Stimulated activated CD4-positive, alpha-beta T cell treated with anti-CD3 and anti-CD28 coated beads, Interleukin-12 subunit alpha, Interleukin-12 subunit beta, amount 100 ng/mL, for 24 hours (primary cell): ENCODE results near the gene PRR19.
"Not testable (repeated sequence)": the region's sequence is repeated elsewhere in the genome, so short reads cannot be mapped to it uniquely, and the experiment has no call there.

Source experiments
- DNase-seq, 2 experiments: peaks; one replicate each; pipeline ENCODE4 v3.0.0-alpha.2; 2020; ENCODE audit warnings: low read depth in 2 of 2

The PRR19 gene

GRCh38 chr19:42301646-42302203 is at the start of gene PRR19:
TSS of gene PRR19 (plus strand) at chr19:42302132. CDS start at chr19:42309585, 7,453 bp downstream.
- no peak for DNase-seq

GRCh38 chr19:42252365-42253244 is 49.3 kb upstream of the PRR19 start:
- no peak for DNase-seq

GRCh38 chr19:42253245-42254088 is 48.5 kb upstream of the PRR19 start:
- peak in 1 of 2 experiments; percentile 67 for DNase-seq

- DNase-seq, result peak; percentile 55 to 69
Measured at GRCh38 chr19:42254089-42254849, 47.7 kb upstream of the PRR19 start.

GRCh38 chr19:42254850-42255765 is 46.8 kb upstream of the PRR19 start, which contains the start of gene ERF:
TSS of gene ERF (minus strand) at chr19:42255128. CDS start at chr19:42254999, 129 bp downstream.
- DNase-seq, result peak; percentile 86 to 87

- no peak for DNase-seq
Measured at GRCh38 chr19:42255766-42256745, 45.9 kb upstream of the PRR19 start.

- DNase-seq, result not testable (repeated sequence)
Measured at GRCh38 chr19:42257842-42258241, 44.1 kb upstream of the PRR19 start.

- no peak for DNase-seq
Measured at GRCh38 chr19:42261763-42262162, 40.2 kb upstream of the PRR19 start.

GRCh38 chr19:42266105-42266504 is 35.8 kb upstream of the PRR19 start:
- DNase-seq, result not testable (repeated sequence)

- DNase-seq, result not testable (repeated sequence)
Measured at GRCh38 chr19:42266928-42267603, 34.9 kb upstream of the PRR19 start.

- DNase-seq, result no peak
Measured at GRCh38 chr19:42267644-42268141, 34.2 kb upstream of the PRR19 start.

- DNase-seq, result peak; percentile 95 to 97
Measured at GRCh38 chr19:42268142-42268703, 33.7 kb upstream of the PRR19 start.

GRCh38 chr19:42268704-42269477 is 33.0 kb upstream of the PRR19 start, which contains the start of gene CIC:
TSS of gene CIC (plus strand) at chr19:42269252. CDS start at chr19:42271784, 2,532 bp downstream.
- peak; percentile 98 to 99 for DNase-seq

GRCh38 chr19:42269478-42270345 is 32.2 kb upstream of the PRR19 start:
- no peak for DNase-seq

- DNase-seq, result peak; percentile 43 to 52
Measured at GRCh38 chr19:42270346-42271044, 31.4 kb upstream of the PRR19 start.
